Measurements from ENCODE around the gene CRYBG1.
"Not testable (repeated sequence)": the region's sequence is repeated elsewhere in the genome, so short reads cannot be mapped to it uniquely, and the experiment has no call there.

Gene CRYBG1

DNA sequence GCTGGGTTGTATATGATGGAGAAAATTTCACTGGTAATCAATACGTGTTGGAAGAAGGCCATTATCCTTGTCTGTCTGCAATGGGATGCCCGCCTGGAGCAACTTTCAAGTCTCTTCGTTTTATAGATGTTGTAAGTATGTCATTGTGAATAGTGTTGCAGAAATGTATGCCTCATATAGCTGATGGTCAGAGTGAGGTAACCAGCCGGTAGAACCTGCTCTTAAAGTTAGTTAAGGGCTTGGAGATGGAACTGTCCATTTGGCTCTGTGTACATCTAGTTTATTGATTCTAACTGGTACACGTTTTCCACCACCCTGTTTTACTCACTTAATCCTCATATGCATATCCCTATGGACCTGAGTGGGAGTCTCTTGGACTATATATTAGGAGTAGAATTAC, 195.2 kb downstream of the CRYBG1 start:
- DNase-seq (ENCODE audit: low read depth in 2 of 2): no peak

GRCh38 chr6:106556368-106556960, 195.9 kb downstream of the CRYBG1 start:
- no peak for DNase-seq (ENCODE audit: low read depth in 2 of 2)

DNA sequence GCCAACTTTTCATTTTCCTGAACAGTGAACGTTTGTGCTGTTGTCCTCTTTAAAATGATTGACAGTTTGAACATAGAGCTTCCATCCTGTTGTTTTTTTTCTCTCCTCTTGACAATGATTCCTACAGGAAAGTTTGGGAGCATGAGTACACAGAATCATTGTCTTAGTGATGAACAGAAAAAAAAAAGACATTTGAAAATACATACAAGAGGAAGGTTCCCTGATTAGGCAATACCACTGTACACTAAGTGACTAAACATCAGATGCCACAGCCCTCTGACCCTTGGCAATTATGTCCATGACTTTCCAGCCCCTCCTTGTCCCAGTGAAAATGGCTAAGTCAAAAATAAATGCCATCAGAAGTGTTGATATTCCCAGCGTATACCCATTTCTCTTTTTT, 197.3 kb downstream of the CRYBG1 start:
- no peak for DNase-seq (ENCODE audit: low read depth in 2 of 2)

DNA sequence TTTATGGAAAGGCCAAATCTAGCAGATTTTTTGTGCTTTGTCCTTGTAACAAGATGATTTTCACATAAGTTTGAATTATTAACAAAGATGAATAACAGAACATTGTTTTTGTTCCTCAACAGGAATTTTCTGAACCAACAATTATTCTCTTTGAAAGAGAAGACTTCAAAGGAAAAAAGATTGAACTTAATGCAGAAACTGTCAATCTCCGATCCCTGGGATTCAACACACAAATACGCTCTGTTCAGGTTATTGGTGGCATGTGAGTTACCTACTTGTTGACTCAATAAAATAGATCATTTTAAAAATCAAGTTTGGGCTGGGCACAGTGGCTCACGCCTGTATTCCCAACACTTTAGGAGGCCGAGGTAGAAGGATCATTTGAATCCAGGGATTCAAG, 197.8 kb downstream of the CRYBG1 start:
- no peak for DNase-seq (ENCODE audit: low read depth in 2 of 2)

DNA sequence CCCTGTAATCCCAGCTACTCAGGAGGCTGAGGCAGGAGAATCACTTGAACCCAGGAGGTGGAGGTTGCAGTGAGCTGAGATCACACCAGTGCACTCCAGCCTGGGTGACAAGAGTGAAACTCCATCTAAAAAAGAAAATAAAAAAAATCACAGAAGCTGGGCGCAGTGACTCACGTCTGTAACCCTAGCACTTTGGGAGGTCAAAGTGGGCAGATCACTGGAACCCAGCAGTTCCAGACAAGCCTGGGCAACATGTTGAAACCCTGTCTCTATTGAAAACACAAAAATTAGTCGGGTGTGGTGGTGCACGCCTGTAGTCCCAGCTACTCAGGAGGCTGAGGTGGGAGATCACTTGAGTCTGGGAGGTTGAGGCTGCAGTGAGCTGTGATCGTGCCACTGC, 199.1 kb downstream of the CRYBG1 start:
- DNase-seq (ENCODE audit: low read depth in 2 of 2): not testable (repeated sequence)

- no peak for DNase-seq (ENCODE audit: low read depth in 2 of 2)
Measured at GRCh38 chr6:106560996-106561685, 200.6 kb downstream of the CRYBG1 start.

DNA sequence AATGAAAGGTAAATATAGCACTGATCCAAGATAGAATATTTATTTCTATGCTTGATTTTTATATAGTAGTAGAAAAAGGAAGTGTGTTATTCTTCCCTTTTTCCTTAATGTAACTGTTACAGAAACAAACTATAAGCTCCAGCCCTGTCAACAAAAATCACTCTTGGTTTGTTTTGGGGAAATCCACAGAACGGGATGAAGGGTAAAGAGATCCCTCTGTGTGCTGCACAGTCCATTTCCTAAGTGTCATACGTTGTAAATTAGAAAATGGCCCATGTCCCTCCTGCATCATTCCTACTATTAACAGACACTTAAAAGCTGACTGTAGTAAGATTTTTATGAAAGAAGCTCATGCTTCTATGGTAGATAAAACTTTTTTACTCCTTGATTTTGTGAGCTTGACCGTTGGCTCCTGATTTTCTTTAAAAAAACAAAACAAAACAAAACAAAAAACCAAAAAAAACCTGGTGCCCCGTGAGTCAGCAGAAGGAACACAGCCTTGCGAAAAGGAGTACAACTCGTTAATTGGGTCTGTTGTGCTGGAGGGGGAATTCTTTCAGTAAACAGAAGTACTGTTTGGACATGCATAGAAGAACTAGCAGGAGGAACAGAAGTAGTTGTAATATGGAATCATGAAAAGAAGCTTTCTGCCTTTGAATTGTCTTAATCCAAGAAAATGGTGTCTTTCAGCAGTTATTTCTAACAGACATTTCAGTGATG, 201.3 kb downstream of the CRYBG1 start:
- no peak for DNase-seq (ENCODE audit: low read depth in 2 of 2)

DNA sequence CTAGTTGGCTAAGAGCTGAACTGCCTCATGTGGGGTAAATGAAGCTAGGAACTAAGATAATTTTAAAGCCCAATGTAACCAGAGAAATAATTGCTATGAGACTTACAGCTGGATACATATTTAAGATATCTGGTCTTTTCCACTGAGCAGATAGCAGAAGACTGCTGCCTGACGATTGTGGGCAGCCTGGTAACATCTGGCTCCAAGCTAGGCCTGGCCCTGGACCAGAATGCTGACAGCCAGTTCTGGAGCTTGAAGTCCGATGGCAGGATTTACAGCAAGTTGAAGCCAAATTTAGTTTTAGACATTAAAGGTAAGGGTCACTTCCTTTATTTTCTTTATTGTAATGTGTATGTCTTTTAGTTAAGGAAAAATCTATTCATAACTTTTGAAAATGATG, 203.1 kb downstream of the CRYBG1 start:
- no peak for DNase-seq (ENCODE audit: low read depth in 2 of 2)

DNA sequence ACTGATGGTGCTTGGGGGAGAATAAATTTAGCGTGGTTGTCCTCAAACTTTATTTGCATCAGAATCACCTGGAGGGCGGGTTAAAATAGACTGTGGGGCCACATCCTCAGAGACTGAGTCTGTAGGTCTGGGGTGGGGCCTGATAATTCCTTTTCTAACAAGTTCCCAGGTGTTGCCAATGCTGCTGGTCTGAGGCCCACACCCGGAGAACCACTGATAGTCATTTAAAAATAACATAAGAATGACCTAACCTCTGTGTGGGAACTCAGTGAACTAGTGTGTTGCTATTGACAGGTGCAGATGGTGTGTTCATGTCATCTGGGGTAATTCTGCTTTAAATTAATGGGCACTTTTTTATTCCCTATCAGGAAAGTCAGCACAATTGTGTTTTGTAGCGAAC, 204.0 kb downstream of the CRYBG1 start:
- DNase-seq (ENCODE audit: low read depth in 2 of 2): no peak

DNA sequence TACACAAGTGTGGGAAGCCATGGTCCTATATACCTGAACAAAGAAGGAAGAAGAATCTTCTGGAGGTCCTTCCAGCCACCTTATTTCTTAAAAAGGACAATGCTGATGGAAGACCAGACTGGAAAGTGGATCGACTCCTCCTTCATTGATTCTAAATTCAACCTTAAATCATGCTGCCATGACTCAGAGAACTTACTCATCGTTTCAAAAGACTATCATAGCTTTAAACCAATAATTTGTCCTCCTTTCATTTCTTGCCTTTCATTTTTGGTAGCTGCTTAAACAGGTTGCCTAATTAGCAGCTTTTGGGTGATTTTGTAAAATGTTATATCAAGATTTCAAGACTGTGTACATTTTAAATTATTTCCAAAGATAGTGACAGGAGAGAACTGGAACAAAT, 208.0 kb downstream of the CRYBG1 start:
- no peak for DNase-seq (ENCODE audit: low read depth in 2 of 2)

DNA sequence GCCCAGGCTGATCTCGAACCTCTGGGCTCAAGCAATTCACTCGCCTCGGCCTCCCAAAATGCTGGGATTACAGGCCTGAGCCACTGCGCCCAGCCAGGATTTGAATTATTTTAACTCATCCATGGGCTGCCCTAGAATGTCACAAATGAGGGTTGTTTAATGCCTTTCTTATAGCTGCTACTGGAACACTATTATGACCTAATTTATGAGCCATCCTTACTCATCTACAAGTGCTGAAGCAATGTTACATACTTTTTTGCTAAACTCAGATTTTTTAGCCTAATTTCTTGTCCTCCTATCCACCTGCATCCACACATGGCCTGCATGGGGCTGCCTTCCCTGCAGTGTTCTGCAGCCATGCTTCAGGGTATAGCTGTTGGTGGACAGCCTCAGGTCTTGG, 208.9 kb downstream of the CRYBG1 start:
- DNase-seq (ENCODE audit: low read depth in 2 of 2): no peak

- no peak for DNase-seq (ENCODE audit: low read depth in 2 of 2)
Measured at GRCh38 chr6:106572436-106572835, 211.9 kb downstream of the CRYBG1 start.

DNA sequence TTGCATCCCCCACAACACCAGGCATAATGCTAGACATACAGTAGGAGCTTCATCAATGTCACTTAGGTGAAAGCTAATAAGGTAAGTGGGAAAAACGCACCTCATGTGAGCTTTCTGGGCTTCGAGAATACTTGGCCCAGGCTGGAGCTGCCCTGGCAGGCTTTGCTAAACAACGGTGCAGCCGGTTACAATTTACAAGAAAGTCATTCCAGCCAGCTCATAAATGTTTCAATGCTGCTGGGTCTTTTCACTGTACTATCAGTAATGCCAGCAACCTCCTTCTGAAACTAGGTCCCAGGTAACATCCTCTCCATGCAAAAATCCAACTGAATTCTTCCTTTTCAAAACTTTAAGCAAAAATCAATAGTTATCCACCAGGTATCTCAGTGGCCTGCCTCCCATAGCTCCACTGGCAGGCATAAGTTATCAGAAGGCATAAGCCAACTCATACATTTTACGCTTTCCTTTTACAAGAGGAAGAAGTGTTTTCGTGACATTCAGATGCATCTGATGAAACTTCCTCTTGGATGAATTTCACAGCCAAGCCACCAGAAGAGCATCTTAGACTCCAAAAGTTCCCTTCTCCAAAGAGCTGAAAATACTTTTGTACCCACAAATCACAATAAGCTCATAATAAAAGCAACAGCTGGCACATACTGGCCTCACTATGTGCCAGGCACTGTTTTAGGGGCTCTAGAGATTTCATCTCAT, 212.5 kb downstream of the CRYBG1 start:
- DNase-seq (ENCODE audit: low read depth in 2 of 2): no peak

DNA sequence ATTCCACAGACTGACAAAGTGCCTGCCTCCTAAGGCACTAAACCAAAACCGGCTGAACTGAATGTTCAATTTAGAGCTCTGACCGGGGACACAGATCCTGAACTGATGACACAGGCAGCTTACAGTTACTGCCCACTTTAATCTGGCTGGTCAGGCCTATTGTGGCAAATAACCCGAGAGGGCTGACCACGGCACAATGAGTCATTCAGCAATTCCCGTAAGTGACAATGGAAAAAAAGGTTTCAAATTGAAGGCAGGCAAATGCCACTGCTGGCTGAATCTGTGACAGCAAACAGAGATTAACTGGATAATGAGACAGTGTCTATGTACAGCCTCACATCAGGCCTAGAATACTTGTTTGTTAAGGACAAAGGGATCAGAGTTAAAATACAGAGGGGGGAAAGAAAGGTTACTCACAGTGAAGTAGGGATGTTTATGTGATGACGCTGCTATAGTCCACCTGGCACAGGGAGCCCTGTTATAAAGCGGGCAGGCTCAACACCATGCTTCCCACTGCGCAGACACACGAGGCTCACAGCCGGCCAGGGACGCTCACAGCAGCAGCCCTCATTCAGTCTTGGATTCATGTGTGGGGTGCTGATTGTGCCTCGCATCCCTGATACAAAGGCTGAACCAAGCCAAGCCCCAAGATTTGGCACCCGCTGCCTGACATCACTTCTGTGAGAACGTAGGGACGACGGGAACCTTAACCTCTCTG, 214.4 kb downstream of the CRYBG1 start:
- no peak for DNase-seq (ENCODE audit: low read depth in 2 of 2)

DNA sequence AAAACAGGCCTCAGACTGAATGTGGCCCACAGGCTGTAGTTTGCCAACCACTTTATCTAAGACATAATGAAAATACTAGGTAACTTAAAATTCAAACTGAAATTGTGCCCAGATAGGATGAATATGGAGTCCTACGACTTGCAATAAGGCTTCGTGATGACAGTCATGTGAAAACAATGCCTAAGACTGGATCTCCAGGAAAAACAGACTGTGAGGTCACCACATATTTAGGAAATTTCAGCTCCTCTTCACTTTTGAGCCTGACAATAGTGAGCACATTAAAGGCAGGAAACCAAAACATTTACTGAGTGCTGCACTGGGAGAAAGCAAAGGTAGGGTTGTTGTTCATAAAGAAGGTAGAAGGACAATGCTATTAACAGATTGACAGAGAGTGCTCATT, 218.8 kb downstream of the CRYBG1 start:
- no peak for DNase-seq (ENCODE audit: low read depth in 2 of 2)

GRCh38 chr6:106581468-106581867, 221.0 kb downstream of the CRYBG1 start:
- DNase-seq (ENCODE audit: low read depth in 2 of 2): no peak

DNA sequence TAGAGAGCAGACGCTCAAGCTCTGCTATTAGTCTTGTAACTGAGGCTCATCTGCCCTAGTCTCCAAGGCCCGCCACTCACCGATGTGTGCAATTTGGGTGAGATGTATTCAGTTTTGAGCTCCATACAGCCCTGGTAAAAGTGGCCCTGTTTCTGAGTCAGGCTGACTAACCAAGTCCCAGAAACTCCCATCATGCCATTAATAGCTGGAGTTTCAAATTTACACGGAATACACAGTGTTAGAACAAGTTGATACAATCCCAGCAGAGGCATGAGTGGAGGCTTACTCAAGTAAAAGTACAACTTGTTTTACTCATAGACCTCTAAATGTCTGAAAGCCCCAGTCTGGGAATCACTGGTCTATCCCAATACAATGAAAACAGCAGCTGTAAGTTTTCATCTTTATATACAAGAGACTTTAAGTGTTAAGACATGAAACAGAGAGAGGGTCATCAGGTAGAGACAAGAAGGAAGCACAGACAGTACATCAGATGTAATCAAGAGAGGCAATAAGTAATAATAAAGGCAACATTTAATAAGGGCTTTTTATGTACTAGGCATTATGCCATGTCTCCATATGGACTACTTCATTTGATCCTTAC, 226.4 kb downstream of the CRYBG1 start:
- DNase-seq (ENCODE audit: low read depth in 2 of 2): no peak

GRCh38 chr6:106588937-106589336, 228.4 kb downstream of the CRYBG1 start:
- not testable (repeated sequence) for DNase-seq (ENCODE audit: low read depth in 2 of 2)

GRCh38 chr6:106591111-106591825, 230.8 kb downstream of the CRYBG1 start:
- no peak for DNase-seq (ENCODE audit: low read depth in 2 of 2)

DNA sequence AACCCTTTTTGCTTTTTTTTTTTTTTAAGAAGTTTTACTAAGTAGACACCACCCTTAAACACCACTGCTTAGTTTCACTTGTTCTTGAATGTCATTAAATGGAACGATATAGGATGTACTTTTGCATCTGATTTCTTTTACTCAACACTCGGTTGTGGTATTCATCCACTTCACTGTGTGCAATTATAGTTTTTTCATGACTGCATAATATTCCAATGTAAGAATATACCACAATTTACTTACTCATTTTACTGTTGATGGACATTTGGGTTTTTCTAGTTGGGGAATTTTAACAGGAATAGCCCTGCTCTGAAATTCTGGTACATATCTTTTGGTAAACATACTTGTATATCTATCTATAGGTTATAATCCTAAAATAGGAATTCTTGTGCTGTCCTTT, 238.9 kb downstream of the CRYBG1 start:
- no peak for DNase-seq (ENCODE audit: low read depth in 2 of 2)

- no peak for DNase-seq (ENCODE audit: low read depth in 2 of 2)
Measured at GRCh38 chr6:106600329-106600728, 239.8 kb downstream of the CRYBG1 start.

Measured in stimulated activated CD4-positive, alpha-beta T cell treated with anti-CD3 and anti-CD28 coated beads, Interleukin-15, amount 100 ng/mL, for 48 hours (primary cell).